WI38 (cell line): ENCODE results near the gene GTF2IRD1.
"Not testable (repeated sequence)": the region's sequence is repeated elsewhere in the genome, so short reads cannot be mapped to it uniquely, and the experiment has no call there.

Experiments used
- H3K4me3 ChIP-seq: 2 replicates; pipeline ENCODE4 v1.5.1; 2011; ENCODE audit warnings: low read depth, mild to moderate bottlenecking, control low read depth, low read length
- CTCF ChIP-seq: IDR thresholded peaks from 2 replicates; pipeline ENCODE4 v1.5.1; 2012; ENCODE audit warnings: low read depth, mild to moderate bottlenecking, control low read depth, low read length

GTF2IRD1 gene

DNA sequence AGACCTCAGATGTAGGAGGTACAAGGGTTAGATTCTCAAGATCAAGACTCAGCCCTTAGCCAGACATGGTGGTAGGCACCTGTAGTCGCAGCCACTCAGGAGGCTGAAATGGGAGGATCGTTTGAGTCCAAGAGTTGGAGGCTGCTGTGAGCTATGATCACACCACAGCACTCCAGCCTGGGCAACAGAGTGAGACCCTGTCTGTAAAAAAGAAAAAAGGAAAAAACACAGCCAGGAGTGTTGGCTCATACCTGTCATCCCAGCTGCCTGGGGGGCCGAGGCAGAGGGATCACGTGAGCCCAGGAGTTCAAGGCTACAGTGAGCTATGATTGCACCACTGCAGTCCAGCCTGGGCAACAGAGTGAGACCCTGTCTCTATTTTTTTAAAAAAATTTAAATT lies 69.3 kb downstream of the GTF2IRD1 start:
- H3K4me3 ChIP-seq: no peak overlapping the region
- TF ChIP-seq CTCF: no peak

GRCh38 chr7:74525140-74525539 lies 71.4 kb downstream of the GTF2IRD1 start:
- no peak overlapping the region for H3K4me3 ChIP-seq
- TF ChIP-seq CTCF: no peak

DNA sequence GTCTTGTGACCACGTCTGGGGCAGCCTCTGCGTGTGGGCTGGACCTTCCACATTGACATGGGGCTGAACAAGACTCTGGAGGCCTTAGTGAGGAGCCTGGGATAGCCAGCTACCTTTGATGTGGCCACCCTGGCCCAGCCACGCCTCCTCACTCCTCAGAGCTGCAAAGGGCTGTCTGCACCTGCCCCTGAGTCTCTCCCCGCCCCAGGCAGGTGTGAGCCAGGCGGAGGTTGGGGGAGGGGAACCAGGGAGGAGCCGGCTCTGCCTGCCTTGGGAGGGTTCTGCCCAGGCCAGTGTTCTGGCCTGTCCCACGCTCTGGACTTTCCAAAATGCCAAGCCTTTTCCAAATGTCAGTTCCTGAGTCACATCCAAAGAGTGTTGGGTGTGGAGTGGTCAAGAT lies 72.2 kb downstream of the GTF2IRD1 start:
- no peak overlapping the region for H3K4me3 ChIP-seq
- no peak for TF ChIP-seq CTCF

DNA sequence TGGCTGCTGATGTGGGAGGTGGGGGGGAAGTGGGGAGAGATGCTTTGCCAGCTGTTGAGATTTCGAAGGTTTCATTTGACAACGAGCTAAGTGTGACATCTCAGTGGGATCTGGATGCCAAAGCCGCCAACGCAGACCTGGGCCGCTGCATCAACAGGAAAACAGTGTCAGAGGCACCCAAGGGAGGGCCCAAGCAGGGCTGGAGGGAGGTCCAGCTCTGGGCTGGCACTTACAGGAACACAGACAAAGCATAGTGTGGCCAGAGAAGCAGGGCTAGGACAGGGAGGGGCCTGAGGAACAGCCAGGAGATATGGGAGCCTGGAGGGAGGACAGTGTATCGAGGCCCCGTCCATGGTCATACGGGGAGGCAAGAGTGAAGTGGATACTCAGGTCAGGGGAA lies 73.1 kb downstream of the GTF2IRD1 start:
- TF ChIP-seq CTCF: no peak
- no peak overlapping the region for H3K4me3 ChIP-seq

- no peak for TF ChIP-seq CTCF
- H3K4me3 ChIP-seq: no peak overlapping the region
These were observed 74.1 kb downstream of the GTF2IRD1 start for GRCh38 chr7:74527842-74528241.

GRCh38 chr7:74528773-74529172 lies 75.1 kb downstream of the GTF2IRD1 start:
- not testable (repeated sequence) for H3K4me3 ChIP-seq

GRCh38 chr7:74535951-74536356 lies 82.2 kb downstream of the GTF2IRD1 start:
- no peak overlapping the region for H3K4me3 ChIP-seq
- no peak for TF ChIP-seq CTCF

- not testable (repeated sequence) for H3K4me3 ChIP-seq
These were observed 88.2 kb downstream of the GTF2IRD1 start for GRCh38 chr7:74541937-74542336.
